Measurements from ENCODE around the gene CDH4.

- no peak for TF ChIP-seq ETV6 (CRISPR knock-in tag; IDR thresholded peaks at IDR 0.05)
- no peak for TF ChIP-seq TCF7 (CRISPR knock-in tag; IDR thresholded peaks at IDR 0.05; ENCODE audit: low read depth)
- no peak for TF ChIP-seq CTCF (IDR thresholded peaks at IDR 0.05)
- no peak for TF ChIP-seq TEAD4 (CRISPR knock-in tag; IDR thresholded peaks at IDR 0.05)
- no peak for TF ChIP-seq ATF3 (CRISPR knock-in tag; conservative IDR thresholded peaks at IDR 0.05)
- TF ChIP-seq USF2 (CRISPR knock-in tag; IDR thresholded peaks at IDR 0.05) = no peak
- no peak for TF ChIP-seq ATF6 (CRISPR knock-in tag; IDR thresholded peaks at IDR 0.05)
- no peak for TF ChIP-seq GABPB1 (CRISPR knock-in tag; IDR thresholded peaks at IDR 0.05)
These were observed 165.3 kb downstream of the CDH4 start for GRCh38 chr20:61417221-61417941.
